Stimulated activated CD4-positive, alpha-beta T cell treated with anti-CD3 and anti-CD28 coated beads, Interleukin-12 subunit alpha, Interleukin-12 subunit beta, amount 100 ng/mL, for 48 hours (primary cell): ENCODE results near the gene OR6C74.

Experiments
- DNase-seq, 3 donors: peaks; one replicate each; pipeline ENCODE4 v3.0.0-alpha.2; 2020; ENCODE audit warnings: low read depth in 2 of 3, low spot score in 1 of 3

The OR6C74 gene

GRCh38 chr12:55244309-55244708 lies at the start of gene OR6C74:
OR6C74 (plus strand) TSS chr12:55244609; CDS start chr12:55247288, 2,679 bp downstream.
- no peak for DNase-seq

DNA sequence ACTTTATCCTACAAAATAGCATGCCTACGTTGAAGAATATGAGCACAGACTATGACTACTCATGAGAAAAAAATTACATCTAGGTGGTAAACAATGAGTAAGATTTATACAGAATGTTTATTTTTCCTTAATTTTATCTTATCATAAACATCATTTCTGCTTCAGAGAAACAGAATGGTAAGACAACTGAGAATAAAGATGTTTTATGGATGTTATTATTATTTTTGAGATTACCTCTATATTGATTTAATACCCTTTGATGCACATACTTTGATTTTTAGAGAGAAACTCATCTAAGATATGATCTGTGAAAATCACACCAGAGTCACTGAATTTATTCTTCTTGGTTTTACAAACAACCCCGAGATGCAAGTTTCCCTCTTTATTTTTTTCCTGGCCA lies 23.7 kb upstream of the OR6C74 start, which contains the start of gene OR10A7:
OR10A7 (plus strand) TSS at position 301 of the 400 bp plus-strand sequence; CDS start at position 301, 0 bp downstream.
- no peak for DNase-seq

DNA sequence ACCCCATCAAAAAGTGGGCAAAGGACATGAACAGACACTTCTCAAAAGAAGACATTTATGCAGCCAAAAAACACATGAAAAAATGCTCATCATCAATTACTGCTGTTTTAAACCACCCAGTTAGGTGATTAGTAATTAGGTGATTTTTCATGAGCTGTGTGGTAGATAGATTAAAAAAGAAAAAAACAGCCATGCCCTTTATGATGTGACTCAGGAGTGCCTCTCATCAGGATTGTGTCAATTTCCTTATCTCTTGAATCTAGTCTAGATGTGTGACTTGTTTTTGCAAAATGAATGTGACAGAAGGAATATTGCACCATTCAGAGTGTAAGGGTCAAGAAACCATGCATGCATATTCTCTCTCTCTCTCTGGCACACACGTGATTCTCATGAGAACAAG lies 17.9 kb upstream of the OR6C74 start:
- no peak for DNase-seq

DNA sequence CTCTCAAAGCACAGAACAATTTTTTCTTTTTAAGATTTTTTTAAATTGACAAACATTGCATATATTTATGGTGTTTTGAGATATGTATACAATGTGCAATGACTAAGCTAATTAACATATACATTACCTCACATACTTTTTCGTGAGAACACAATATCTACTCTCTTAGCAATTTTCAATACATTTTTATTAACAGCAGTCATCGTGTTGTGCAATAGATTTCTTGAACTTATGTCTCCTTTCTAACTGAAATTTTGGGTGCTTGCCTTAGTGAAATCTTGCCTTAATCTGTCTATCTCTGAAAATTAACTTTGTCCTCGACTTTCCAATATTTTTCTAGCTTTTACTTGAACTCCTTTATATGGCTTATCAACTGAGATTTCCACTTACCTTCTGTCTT lies 16.8 kb upstream of the OR6C74 start:
- no peak for DNase-seq

GRCh38 chr12:55246159-55246558 lies 1.8 kb downstream of the OR6C74 start:
- DNase-seq, result no peak

GRCh38 chr12:55250944-55251343 lies 6.5 kb downstream of the OR6C74 start:
- DNase-seq, result no peak

DNA sequence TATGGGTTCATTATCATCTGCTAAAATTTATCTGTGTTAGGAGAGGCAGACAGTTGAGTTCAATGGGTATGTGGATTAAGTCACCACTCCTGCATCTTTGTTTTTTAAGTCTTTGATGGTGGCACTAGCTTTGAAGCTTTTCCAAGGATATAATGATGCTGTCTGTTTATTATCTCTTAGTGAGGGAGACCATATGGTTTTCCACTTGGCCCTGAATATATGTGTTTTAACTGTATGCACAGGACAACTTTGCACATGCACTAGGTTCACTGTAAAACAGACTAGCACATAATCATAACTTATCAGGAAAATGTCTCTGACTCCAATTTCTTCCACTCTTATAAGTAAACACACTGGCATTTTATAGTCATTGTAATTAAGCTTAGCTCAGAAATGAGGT lies 8.9 kb downstream of the OR6C74 start:
- DNase-seq, result no peak

GRCh38 chr12:55256831-55257230 lies 12.4 kb downstream of the OR6C74 start:
- DNase-seq, result no peak

DNA sequence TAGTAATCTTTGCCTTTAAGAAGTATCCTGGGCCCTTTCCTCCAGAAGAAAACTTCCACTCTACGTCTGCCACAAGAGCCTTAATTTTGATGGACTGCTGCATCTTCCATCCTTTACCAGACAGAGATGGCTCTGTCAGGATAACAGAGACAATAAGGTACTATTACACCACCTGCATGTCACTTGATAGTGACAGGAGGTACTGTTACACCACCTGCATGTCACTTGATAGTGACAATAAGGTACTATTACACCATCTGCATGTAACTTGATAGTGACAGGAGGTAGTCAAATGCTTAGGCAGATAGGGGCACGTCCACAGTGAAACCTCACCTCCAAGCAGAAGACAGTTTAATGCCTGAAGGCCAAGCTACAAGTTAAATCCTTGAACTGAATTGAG lies 13.9 kb downstream of the OR6C74 start:
- no peak for DNase-seq

DNA sequence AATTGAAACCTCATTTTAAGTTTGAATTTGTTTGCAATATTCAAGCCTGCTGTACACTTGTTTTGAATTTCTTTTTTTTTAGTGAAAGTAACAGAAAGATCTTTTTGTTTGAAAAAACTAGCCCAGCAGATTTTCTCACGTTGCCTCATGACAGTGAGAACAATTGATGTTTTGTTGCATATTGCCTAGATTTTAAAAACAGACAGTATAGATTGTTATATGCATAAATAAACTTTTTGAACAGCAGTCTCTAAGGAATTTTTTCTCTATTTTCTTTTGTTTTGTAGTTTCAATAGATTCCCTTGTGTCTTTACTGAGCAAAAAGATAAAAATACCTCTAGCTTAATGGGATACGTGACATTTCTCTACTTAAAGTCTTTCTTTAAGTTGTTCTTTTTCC lies 36.6 kb downstream of the OR6C74 start:
- no peak for DNase-seq

- no peak for DNase-seq
Observed at GRCh38 chr12:55289999-55290398, 45.6 kb downstream of the OR6C74 start.
